ENCODE measurements around the gene RYR3.

- no peak for TF ChIP-seq ZC3H13 (CRISPR knock-in tag; IDR thresholded peaks at IDR 0.05)
- no peak for TF ChIP-seq POLR2AphosphoS5 (IDR thresholded peaks at IDR 0.05; ENCODE audit: low read depth, low read length)
- no peak for TF ChIP-seq CTCF (CRISPR knock-in tag; IDR thresholded peaks at IDR 0.05)
- TF ChIP-seq POLR2AphosphoS2 (IDR thresholded peaks at IDR 0.05; ENCODE audit: low read depth, low read length) = no peak
- TF ChIP-seq ZNF770 (CRISPR knock-in tag; IDR thresholded peaks at IDR 0.05) = no peak
- TF ChIP-seq GABPB1 (CRISPR knock-in tag; IDR thresholded peaks at IDR 0.05) = no peak
- no peak for TF ChIP-seq ISL2 (CRISPR knock-in tag; IDR thresholded peaks at IDR 0.05)
- no peak for TF ChIP-seq E2F2 (CRISPR knock-in tag; IDR thresholded peaks at IDR 0.05; ENCODE audit: borderline replicate concordance)
- TF ChIP-seq TFDP2 (CRISPR knock-in tag; IDR thresholded peaks at IDR 0.05) = no peak
- no peak for TF ChIP-seq TBP (CRISPR knock-in tag; IDR thresholded peaks at IDR 0.05)
- no peak for TF ChIP-seq EZH2 (conservative IDR thresholded peaks at IDR 0.05; ENCODE audit: low read depth, low read length)
These were observed 179.9 kb downstream of the RYR3 start for GRCh38 chr15:33490703-33491102.

Measured in HepG2 (cell line).